HT1080 (cell line): Measurements from ENCODE around the gene GSS. TPM values are rescaled to one million over a fixed set of nuclear protein-coding genes. Genes with fewer than 3 reads are reported as not detected.

Experiments used
- DNase-seq: peaks from one replicate; pipeline ENCODE4 v3.0.0-alpha.2; 2015; ENCODE audit warnings: low read depth
- total RNA-seq: library from RNA; depleted of rRNA; stranded (reverse); fragments of >200 nt; shearing (Covaris generic); gene quantifications from 2 replicates; pipeline ENCODE4 v1.2.3, GENCODE V29; 2014

The GSS gene
- total RNA-seq, 1 experiment from 2014 or later, result 95.1 TPM

- no peak for DNase-seq
Observed at GRCh38 chr20:34949120-34949519, 6.5 kb downstream of the GSS start.

GRCh38 chr20:34948030-34948429 lies 7.6 kb downstream of the GSS start:
- peak; percentile 60 for DNase-seq

GRCh38 chr20:34947336-34947735 lies 8.3 kb downstream of the GSS start:
- no peak for DNase-seq

GRCh38 chr20:34946661-34947060 lies 8.9 kb downstream of the GSS start:
- no peak for DNase-seq

GRCh38 chr20:34945315-34946077 lies 10.1 kb downstream of the GSS start:
- DNase-seq, result no peak

- DNase-seq, result peak; percentile 88
Observed at GRCh38 chr20:34943808-34944567, 11.6 kb downstream of the GSS start.

- no peak for DNase-seq
Observed at GRCh38 chr20:34942301-34942700, 13.3 kb downstream of the GSS start.

- DNase-seq, result peak; percentile 68
Observed at GRCh38 chr20:34941226-34941625, 14.4 kb downstream of the GSS start.

- no peak for DNase-seq
Observed at GRCh38 chr20:34940081-34940481, 15.5 kb downstream of the GSS start.

GRCh38 chr20:34938466-34939163 lies 17.0 kb downstream of the GSS start:
- DNase-seq, result no peak

GRCh38 chr20:34931771-34932170 lies 23.8 kb downstream of the GSS start:
- no peak for DNase-seq

GRCh38 chr20:34928411-34928810 lies 27.2 kb downstream of the GSS start:
- DNase-seq, result no peak

GRCh38 chr20:34927736-34928135 lies 27.9 kb downstream of the GSS start:
- DNase-seq, result no peak

- no peak for DNase-seq
Observed at GRCh38 chr20:34926581-34926980, 29.0 kb downstream of the GSS start.

- no peak for DNase-seq
Observed at GRCh38 chr20:34925981-34926380, 29.6 kb downstream of the GSS start.

GRCh38 chr20:34925341-34925740 lies 30.3 kb downstream of the GSS start:
- no peak for DNase-seq

GRCh38 chr20:34923414-34923813 lies 32.2 kb downstream of the GSS start:
- DNase-seq, result no peak

GRCh38 chr20:34922654-34923381 lies 32.8 kb downstream of the GSS start:
- DNase-seq, result peak; percentile 67

- DNase-seq, result no peak
Observed at GRCh38 chr20:34921436-34921835, 34.2 kb downstream of the GSS start.

- DNase-seq, result no peak
Observed at GRCh38 chr20:34920055-34920454, 35.6 kb downstream of the GSS start.

- DNase-seq, result no peak
Observed at GRCh38 chr20:34916774-34917354, 38.7 kb downstream of the GSS start.
